Stimulated activated CD4-positive, alpha-beta T cell treated with anti-CD3 and anti-CD28 coated beads, Interleukin-4, amount 100 ng/mL, for 48 hours (primary cell): ENCODE data around the gene CACNB2.
"Not testable (repeated sequence)": the region's sequence is repeated elsewhere in the genome, so short reads cannot be mapped to it uniquely, and the experiment has no call there.

Experiments
- DNase-seq, 2 donors: peaks; one replicate each; pipeline ENCODE4 v3.0.0-alpha.2; 2020; ENCODE audit warnings: low read depth in 2 of 2

The CACNB2 gene

DNA sequence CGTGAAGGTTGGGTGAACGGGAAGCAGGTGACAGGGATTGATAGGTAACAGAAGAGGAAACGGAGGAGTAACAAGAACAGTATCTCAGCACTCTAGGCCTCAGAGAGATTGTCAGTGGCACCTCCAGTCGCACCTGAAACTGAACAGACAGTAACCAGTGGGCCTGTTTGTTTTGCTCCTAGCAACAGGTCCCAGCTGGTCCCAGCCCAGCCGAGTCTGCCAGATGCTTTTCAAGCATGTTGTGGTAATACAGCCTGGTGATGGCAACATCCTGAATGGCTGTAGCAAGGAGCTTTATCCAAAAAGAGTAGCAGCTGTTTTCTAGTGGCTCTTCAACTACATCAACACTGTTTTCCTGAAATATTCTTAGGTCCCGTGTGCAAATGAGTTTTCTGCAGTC lies 4.7 kb downstream of the CACNB2 start:
- no peak for DNase-seq

DNA sequence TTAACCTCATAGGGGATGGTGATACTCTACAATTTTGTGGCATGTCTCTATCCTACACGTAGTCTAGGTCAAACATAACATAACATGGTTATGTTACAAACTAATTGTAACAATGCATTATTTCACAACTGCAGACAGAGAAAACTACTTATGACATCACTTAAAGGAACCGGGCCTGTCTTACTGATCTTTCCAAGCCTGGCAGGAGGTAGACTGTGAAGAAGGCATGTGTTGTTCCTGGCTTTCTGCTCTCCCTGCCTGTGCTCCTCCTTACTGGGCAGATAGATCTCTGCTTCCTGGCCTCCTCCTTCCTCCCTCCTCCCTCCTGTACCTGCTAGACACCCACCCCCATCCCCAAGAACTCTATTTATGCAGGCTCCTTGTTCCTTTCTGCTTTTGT lies 5.4 kb downstream of the CACNB2 start:
- DNase-seq: no peak

DNA sequence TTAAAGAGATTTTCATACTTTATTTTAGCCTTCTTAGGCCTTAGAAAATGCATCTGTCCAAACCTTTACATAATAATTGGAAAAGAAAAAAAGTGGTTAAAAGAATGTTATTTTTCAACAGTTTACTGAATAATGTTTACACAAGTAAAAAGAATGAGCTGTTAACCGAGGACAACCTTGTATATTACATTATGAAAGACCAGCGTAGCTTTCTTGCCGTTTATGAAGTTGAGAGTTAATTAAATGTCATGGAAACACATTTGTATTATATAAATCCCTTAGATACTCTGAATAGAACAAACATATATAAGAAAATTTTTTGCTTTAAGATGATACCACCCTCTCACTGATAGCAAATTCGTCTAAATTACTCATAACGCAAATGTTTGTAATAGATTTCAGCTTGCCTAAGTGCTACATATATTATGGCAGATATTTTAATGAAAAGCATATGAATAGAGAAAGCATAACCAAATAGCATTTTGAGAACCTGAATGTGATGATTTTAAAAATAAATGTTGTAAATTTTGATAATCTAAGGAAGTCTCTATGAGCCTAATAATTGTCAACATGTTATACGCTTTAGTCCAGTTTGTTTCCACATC lies 9.1 kb downstream of the CACNB2 start:
- DNase-seq: no peak

DNA sequence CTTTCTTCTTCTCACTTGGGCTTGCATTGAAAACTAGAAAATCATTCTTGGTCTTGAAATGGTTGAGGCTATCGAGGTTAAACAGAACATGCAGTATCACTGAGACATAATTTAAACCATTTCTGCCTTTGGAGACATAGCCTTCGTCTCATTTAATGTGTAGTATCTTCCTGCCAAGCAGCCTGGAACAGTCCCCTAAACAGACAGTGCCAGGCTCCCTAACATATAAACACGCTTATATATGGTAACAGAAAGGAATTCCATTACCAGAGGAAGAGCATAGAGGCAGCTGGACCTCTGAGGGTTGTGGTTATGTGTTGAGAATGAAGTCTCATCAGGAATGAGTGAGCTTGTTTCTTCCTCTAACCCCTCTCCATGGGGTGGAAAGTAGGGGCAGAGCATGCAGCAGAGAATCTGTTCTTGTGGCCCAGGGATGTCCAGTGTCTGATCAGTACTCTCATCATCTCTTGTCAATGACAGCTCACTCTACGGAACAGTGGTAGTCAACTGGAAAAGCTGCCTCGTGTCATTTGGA lies 11.2 kb downstream of the CACNB2 start:
- DNase-seq: no peak

DNA sequence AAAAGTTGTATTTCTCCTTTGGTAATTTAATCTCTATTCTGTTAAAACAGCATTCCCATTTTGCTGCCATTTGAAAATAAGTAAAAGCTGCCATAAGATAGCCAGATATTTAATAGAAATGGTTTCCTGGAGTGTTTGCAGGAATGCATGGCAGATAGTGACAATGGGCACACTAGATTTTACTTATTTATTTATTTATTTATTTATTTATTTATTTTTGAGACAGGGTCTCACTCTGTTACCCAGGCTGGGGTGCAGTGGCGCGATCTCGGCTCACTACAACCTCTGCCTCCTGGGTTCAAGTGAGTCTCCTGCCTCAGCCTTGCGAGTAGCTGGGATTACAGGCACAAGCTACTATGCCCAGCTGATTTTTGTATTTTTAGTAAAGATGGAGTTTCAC lies 13.2 kb downstream of the CACNB2 start:
- DNase-seq: not testable (repeated sequence)

DNA sequence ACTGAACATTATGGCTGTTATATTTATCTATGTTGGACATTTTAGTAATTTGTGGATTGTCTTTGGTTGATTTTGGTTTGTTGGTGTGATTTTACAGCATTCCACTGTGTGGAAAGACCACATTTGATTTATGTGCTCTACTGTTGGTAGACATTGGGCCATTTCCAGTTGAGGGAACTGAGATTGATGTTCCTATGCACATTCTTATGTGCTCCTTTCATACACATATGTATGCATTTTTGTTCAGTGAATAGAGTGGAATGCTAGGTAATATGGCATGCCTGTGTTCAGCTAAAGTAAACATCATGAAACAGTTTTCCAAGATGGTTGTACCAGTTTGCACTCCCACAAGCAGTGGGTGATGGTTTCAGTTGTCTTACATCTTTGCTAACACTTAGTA lies 15.1 kb downstream of the CACNB2 start:
- no peak for DNase-seq

DNA sequence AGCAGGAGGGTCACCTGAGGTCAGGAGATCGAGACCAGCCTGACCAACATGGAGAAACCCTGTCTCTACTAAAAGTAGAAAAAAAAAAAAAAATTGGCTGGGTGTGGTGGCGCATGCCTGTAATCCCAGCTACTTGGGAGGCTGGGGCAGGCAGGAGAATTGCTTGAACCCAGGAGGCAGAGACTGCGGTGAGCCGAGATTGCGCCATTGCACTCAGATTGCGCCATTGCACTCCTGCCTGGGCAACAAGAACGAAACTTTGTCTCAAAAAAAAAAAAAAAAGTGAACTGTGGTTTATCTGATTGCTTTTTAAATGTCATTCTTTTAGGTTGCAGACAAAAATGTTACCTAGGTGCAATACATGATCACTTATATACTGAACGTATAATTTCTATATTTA lies 16.6 kb downstream of the CACNB2 start:
- not testable (repeated sequence) for DNase-seq

DNA sequence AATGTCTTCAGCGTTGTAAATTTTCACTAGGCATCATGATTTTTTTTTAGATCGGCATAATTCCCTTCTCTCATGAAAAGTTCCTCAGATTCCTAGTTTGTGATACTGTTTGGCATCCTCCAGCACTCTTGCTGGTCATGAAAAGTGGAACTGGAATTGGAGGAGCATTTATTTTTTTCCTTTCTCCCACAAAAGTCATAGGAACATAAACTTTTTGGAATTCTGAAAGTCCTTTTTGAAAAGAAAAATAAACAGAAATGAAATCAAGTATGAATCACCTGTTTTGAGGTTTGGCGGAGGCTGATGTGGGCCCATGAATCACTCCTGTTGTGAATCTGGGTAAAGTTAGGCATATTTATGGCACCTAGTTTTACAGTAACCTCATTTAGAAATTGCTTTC lies 17.7 kb downstream of the CACNB2 start:
- DNase-seq: no peak

DNA sequence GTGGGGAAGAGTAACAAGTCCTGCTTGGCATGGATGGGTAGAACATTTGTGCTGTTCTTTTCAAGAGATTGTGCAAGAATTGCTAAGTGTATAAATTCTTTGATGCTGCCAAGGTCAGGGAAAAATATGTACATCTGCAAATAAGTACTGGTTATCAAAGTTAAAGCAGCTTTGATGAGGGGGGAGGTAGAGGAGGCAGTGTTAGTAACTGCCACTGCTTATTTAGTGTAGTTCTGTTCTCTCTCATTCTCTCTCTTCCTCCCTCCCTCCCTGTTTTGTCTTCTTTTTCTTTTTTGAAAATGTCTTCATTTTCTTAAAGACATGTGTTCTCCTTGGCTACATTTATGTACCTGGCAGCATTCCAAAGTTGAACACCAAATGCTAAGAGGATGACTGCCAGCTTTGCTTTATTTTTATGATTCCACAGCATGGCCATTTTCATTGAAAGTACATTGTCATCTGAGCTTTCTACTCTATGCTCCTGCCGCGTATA lies 18.6 kb downstream of the CACNB2 start:
- DNase-seq: no peak

DNA sequence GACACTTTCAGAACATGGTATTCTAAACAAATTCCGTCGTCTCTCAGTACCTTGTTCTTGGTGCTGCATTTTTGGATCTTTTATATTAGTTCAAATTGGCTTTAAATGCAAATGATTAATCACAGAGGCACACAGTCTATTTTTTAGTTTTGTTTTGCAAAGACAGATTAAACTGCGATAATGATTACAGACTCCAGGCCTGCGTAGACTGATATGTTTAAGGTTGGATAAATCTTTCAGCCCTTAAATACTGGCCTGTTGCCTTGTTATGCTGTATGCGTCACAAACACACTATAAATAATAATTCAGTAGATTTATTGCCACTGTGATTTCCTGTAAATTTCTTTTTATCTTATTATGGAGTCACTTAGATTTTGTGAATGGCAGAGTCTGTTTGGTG lies 19.3 kb downstream of the CACNB2 start:
- DNase-seq: no peak

DNA sequence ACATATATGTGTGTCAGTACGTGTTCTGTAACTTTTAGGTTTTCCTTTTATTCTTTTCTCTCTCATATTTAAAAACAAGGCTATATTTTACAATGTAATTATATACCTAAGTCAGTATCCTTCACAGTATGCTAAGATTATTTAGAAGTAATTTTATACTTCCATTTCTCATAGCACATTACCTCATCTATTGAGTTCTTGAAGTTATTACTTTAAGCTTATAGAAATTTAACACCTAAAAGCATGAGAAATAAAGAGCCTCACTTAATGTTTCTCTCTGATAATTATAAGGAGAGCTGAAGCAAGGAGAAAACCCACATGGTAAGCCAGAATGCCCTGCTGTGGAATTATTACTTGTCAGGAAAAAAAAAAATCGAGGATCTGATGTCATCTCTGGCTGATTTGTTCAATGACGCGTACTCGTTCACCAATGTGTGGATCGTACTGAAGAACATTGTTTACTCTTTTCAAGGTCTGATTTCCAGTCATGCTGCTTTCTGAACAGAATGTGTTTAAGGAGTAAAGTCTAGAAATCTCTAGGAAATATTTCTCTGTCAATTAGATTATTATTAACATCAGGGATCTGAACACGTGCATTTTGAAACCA lies 21.9 kb downstream of the CACNB2 start:
- no peak for DNase-seq

DNA sequence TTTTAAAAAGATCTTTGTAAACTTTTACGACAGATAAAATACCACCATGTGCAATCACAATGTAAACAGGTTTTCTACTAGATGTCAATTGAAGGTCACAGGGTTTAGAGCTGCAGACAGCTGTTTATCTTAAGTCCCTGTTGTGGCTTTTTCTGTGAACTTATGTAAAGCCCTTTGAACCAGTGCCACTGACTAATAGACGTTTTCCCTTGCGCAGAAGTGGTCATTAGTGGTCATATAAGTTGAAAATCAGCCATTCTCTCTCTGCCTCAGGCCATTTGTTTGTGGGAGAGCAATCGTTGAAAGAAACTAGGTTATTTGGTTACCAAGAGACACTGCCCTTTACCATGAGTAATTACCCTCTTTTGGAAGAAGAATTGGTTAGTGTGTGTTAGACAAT lies 23.9 kb downstream of the CACNB2 start:
- no peak for DNase-seq

DNA sequence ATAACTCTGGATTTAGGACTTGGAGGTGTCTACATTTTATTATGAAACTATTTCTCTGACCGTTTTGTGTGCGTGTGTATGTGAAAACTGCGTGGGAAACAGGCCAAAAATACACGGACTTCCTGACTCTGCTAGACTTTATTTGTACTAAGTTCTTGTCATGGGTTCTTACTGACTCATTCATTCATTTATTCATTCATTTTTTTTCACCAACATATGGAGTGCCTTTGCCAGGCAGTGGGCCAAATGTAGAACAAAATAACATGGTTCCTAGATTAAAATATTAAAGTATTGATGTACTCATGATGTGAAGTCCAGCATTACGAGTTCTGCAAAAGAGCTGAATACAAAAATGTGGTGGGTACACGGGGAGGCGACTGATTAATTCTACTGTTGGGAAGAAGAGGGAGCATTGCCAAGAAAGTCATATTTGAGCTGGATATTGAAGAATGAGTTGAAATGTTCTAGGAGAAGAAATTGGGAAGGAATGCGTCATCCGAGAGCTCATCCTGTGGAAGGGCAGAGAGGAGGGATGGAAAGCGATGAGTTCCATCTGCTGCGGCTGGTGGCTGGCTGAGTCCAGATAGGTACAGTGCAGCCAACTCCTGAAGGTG lies 24.6 kb downstream of the CACNB2 start:
- no peak for DNase-seq

DNA sequence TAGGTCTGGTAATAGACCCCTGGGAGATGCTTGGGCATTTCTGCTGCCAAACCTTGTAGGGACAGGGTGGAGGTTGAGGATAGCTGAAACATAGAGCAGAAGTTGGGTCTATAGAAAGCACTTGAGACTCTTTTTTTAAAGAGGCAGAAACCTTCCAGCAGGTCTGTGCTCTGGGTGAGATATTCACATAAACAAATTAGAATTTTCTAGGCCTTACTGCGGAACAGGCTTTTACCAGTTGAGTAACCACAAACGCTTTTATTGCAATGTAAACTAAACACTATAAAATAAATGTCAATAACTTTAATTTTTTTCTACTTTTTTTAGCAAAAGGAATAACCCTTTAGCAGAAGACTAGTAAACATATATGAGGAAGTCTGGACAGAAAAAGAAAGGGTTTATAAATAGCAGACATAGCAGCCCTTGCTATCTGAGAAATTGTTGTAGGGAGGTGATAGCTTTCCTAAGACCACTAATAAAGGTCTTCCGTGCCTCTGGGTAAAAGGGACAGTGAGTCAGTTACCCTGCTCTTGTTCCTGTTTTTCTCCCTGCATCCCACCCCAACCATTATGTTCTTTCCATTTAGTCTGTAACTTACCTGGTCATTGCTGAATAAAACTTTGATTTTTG lies 38.7 kb downstream of the CACNB2 start:
- DNase-seq: no peak

DNA sequence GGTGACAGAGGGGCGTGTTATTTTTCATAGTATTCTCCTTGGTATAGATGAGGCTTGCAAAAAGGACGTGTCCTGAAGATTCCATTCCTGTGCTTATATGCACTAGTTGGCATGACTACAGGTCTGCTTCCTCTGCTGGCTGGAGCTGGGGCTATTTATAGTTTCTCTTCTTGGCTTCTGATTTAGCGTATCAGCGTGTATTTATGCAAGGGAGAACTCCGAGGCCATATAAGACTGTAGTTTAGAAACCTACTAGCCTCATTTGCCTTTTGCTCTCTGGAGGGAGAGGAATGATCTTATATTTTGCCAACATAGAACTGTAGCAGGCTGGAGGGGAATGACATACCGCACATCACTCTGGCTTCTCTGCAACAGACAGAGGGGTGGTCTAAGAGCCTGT lies 39.7 kb downstream of the CACNB2 start:
- no peak for DNase-seq

DNA sequence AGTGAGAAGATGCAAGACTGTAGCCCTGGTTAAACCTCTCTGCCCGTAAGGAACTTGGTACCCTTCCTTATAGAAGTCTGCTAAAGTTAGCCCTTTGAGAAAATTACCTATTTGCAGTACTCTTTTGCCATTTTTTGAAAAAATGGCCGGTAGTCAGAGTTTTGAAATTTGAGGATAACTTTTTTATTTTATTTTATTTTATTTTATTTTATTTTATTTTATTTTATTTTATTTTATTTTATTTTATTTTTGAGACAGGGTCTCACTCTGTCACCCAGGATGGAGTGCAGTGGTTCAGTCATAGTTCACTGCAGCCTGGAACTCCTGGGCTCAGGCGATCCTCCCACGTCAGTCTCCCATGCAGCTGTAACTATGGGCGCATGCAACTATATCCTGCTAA lies 41.2 kb downstream of the CACNB2 start:
- DNase-seq: not testable (repeated sequence)

DNA sequence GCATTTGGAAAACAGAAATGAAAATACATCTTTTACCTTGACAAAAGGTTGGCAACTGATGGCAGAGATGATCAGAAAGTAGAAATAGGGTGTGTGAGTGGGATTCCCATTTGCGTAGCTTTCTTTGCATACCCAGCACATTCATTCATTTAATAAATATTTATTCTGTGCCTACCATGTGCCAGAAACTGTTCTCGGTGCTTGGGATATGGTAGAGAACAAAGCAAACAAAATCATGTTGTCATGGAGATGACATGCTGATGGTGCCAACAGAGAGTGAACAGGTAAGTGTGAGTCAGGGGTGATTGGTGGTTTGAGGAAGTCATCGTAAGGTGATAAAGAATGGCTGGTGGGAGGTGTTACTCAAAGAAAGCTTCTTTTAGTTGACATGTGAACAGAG lies 45.4 kb downstream of the CACNB2 start:
- no peak for DNase-seq

DNA sequence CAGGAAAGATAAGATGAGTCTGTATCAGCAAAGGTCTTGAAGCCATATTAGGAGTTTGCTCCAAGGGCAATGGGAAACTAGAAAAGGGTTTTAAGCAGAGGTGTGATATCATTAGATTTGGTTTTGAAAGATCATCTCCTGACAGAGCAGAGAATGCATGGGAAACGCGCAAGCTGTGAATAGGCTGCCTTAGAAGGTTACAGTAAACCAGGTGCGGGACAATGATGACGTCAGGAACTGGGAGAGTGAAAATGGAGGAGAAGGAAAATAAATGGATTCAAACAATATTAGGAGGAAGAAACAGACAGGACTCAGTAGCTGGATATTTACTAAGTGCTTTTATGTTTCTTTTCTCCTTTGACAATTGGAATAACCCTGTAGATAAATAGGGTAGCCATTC lies 50.6 kb downstream of the CACNB2 start:
- no peak for DNase-seq

DNA sequence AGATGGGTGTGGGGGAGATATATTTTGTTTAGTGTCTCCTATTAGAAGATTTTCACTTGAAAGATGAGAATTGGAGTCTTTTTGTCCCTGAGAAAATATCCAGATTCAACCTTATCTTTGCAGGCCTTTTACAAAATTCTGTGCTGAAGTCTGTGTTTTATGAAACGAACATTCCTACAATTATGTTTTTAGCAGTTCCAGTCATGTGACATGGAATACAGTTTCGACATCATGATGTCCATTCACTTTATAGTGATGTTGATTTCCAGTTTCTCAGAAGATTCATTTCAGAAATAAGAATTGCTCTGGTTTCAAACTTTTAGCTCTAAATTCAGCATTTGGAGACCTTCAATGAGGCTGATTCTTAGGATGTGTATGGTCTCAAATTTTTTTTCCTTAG lies 54.4 kb downstream of the CACNB2 start:
- DNase-seq: no peak

DNA sequence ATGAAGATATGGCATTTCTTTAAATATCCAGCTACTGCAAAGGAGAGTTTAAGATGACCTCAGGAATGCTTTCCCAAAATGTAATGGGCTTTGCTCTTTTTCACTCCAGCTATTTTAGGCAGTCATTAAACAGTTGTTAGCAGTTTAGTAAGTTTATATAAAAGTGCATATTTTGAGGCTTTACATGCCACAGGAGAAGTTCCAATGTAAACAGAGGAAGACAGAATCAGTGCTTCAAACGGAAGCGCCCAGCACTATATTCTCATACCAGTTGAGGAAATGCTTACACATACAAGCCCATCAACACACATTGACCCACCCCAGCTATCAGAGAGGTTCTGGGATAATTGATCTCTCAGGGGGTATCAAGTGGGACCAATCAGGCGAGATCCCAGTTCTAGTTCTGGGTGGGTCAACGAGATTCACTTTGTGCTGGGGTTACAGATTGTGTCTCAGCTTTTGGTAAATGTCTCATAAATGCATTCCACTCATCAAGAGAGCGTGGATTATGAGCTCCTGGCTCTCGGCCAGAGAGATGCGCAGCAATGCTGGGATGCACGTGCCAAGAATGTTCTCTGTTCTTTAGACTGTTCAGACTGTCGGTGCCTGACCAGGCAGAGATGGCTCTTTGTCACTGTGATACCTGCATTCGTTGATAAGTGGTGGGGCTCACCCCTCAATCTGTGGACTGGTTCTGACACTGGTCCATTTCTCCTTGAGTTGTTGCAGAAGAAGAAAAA lies 55.0 kb downstream of the CACNB2 start:
- DNase-seq: no peak

DNA sequence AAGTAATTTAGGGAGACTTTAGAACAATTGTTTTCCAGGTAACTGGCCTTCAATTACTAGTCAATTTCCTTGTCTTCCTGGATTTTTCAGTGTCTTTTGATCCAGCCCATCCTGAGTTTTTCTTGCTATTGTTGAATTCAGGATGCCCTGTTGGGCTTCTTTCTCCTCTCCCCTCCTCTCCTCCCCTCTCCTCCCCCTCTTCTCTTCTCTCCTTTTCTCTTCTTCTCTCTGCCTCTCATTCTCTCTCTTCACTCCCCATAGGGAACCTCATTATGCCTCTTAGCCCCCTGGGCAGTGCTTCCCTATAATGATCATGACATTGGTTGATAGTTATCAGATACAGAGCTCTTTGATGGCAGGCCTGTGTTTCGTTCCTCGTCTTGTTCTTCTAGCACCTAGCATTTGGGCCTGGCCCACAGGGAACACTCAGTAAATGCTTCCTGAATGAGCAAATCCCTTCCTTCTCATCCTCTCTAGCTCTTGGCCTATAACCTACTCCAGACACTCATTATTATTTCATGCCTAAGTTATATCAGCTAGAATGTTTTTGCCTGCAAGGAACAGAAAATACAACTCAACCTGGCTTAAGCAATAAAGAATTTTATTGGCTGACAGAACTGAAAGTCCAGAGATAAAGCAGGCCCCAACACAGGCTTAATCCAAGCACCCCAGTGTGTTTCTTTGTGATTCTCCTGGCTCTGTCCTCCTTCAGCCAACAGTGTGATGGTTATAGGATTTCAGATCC lies 56.8 kb downstream of the CACNB2 start:
- no peak for DNase-seq
